CD14-positive monocyte (primary cell): Measurements from ENCODE around the gene MAPK8IP1. TPM values are rescaled to one million over a fixed set of nuclear protein-coding genes. Genes with fewer than 3 reads are reported as not detected.

Experiments
- DNase-seq, 3 donors: peaks; one replicate each; pipeline ENCODE4 v3.0.0-alpha.2; 2011 to 2022
- H2AFZ ChIP-seq: 2 replicates; pipeline ENCODE4 v1.6.0; 2012; ENCODE audit warnings: mild to moderate bottlenecking, low read depth, low read length, inconsistent platforms; ENCODE audit not compliant: insufficient read depth, poor library complexity, severe bottlenecking
- H3K27ac ChIP-seq, 2 donors: 1 replicate in 1 of 2; 2 replicates in 1 of 2; pipeline ENCODE4 v1.5.1; 2012 to 2013; ENCODE audit warnings: low read length in 2 of 2, control low read depth in 1 of 2, inconsistent platforms in 1 of 2, low read depth in 1 of 2, mild to moderate bottlenecking in 1 of 2
- H3K27me3 ChIP-seq, 2 donors: one replicate each; pipeline versions ENCODE4 v1.6.0 to v1.6.1; 2011 to 2013; ENCODE audit warnings: low read length in 2 of 2; ENCODE audit not compliant: control insufficient read depth in 2 of 2, insufficient read depth in 2 of 2
- H3K36me3 ChIP-seq, 2 donors: replicated peaks in 1 of 2; 1 replicate in 1 of 2; 2 replicates in 1 of 2; pipeline versions ENCODE4 v1.5.1 to v1.6.1; 2012 to 2013; ENCODE audit warnings: low read length in 2 of 2, control low read depth in 1 of 2, inconsistent platforms in 1 of 2, mild to moderate bottlenecking in 1 of 2; ENCODE audit not compliant: insufficient read depth in 2 of 2, control insufficient read depth in 1 of 2
- H3K4me1 ChIP-seq, 2 donors: 1 replicate in 1 of 2; 2 replicates in 1 of 2; pipeline versions ENCODE4 v1.5.1 to v1.6.1; 2012 to 2013; ENCODE audit warnings: low read length in 2 of 2, control low read depth in 1 of 2, inconsistent platforms in 1 of 2, mild to moderate bottlenecking in 1 of 2, moderate library complexity in 1 of 2; ENCODE audit not compliant: insufficient read depth in 2 of 2, control insufficient read depth in 1 of 2
- H3K4me2 ChIP-seq: replicated peaks from 2 replicates; pipeline ENCODE3; 2012; ENCODE audit warnings: low read length, moderate library complexity, mild to moderate bottlenecking; ENCODE audit not compliant: poor library complexity, severe bottlenecking; ENCODE audit errors: extremely low read depth
- H3K4me3 ChIP-seq, 3 experiments: fragments of 200-600 bp in 1 of 3; sonication (generic) in 1 of 3; replicated peaks in 1 of 3; 1 replicate in 2 of 3; 2 replicates in 1 of 3; pipeline ENCODE4 v1.5.1; 2011 to 2013; ENCODE audit warnings: low read length in 3 of 3, mild to moderate bottlenecking in 3 of 3, control low read depth in 2 of 3, low read depth in 2 of 3, inconsistent platforms in 1 of 3, moderate library complexity in 1 of 3
- H3K79me2 ChIP-seq: 2 replicates; pipeline ENCODE4 v1.6.0; 2012; ENCODE audit warnings: mild to moderate bottlenecking, control low read depth, inconsistent platforms, low read length, moderate library complexity; ENCODE audit not compliant: insufficient read depth
- H3K9ac ChIP-seq: 2 replicates; pipeline ENCODE4 v1.6.0; 2017; ENCODE audit warnings: low read length, mild to moderate bottlenecking; ENCODE audit not compliant: insufficient read depth, poor library complexity, severe bottlenecking
- H3K9me3 ChIP-seq, 2 donors: replicated peaks in 1 of 2; 1 replicate in 1 of 2; 2 replicates in 1 of 2; pipeline versions ENCODE4 v1.5.1 to v1.6.1; 2012 to 2013; ENCODE audit warnings: low read length in 2 of 2, control low read depth in 1 of 2; ENCODE audit not compliant: control insufficient read depth in 1 of 2, insufficient read depth in 1 of 2
- H4K20me1 ChIP-seq: 2 replicates; pipeline ENCODE4 v1.6.0; 2012; ENCODE audit warnings: mild to moderate bottlenecking, low read length, control low read depth, moderate library complexity; ENCODE audit not compliant: insufficient read depth
- H3K27ac Mint-ChIP-seq, 7 donors: one replicate each; pipeline ENCODE4 v1.8.0; 2020; ENCODE audit warnings: mild to moderate bottlenecking in 7 of 7, mixed read lengths in 7 of 7, moderate library complexity in 6 of 7, inconsistent platforms in 2 of 7
- H3K27me3 Mint-ChIP-seq, 3 donors: one replicate each; pipeline ENCODE4 v1.8.0; 2021 to 2022; ENCODE audit warnings: low read depth in 3 of 3, mild to moderate bottlenecking in 3 of 3, mixed read lengths in 3 of 3, moderate library complexity in 3 of 3, inconsistent platforms in 1 of 3
- H3K36me3 Mint-ChIP-seq, 2 donors: one replicate each; pipeline ENCODE4 v1.8.0; 2020; ENCODE audit warnings: mixed read lengths in 2 of 2, inconsistent platforms in 1 of 2, mild to moderate bottlenecking in 1 of 2
- H3K4me1 Mint-ChIP-seq: one replicate; pipeline ENCODE4 v1.8.0; 2020; ENCODE audit warnings: mild to moderate bottlenecking, mixed read lengths
- H3K4me3 Mint-ChIP-seq, 2 donors: one replicate each; pipeline ENCODE4 v1.8.0; 2020; ENCODE audit warnings: mild to moderate bottlenecking in 2 of 2, mixed read lengths in 2 of 2, moderate library complexity in 1 of 2
- H3K9me3 Mint-ChIP-seq, 7 donors: one replicate each; pipeline ENCODE4 v1.8.0; 2020 to 2022; ENCODE audit warnings: mixed read lengths in 7 of 7, mild to moderate bottlenecking in 6 of 7, moderate library complexity in 6 of 7, inconsistent platforms in 2 of 7
- CTCF ChIP-seq: fragments of 200-600 bp; IDR thresholded peaks from one replicate; pipeline ENCODE4 v1.8.0; 2022; ENCODE audit warnings: antibody characterized with exemption, mild to moderate bottlenecking
- whole genome bisulfite sequencing: methylation state at CpG from one replicate; pipeline ENCODE4 v1.1.5; 2013; ENCODE audit warnings: missing lambda C conversion rate; ENCODE audit not compliant: insufficient coverage; 5-methylcytosine and 5-hydroxymethylcytosine counted together
- intact Hi-C, 2 donors: fragments of 100-400 bp; cut with micrococcal nuclease; formaldehyde crosslinking; loops; one replicate each; pipeline versions ENCODE4 v1.15.0 to v1.15.1; 2023
- polyA plus RNA-seq, 3 donors: library from polyadenylated mRNA; depleted of rRNA in 1 of 3; unstranded in 2 of 3; stranded (reverse) in 1 of 3; fragments of 300-500 nt in 2 of 3; fragments of >200 nt in 1 of 3; fragmentation: Illumina TruSeq in 2 of 3; gene quantifications; 1 replicate in 2 of 3; 2 replicates in 1 of 3; pipeline ENCODE4 v1.2.3, GENCODE V29; 2012 to 2021

Gene MAPK8IP1
- polyA plus RNA-seq, 3 donors, result 0.93 TPM; not detected in 2

GRCh38 chr11:45889966-45890365, 4.5 kb downstream of the MAPK8IP1 start:
- Histone ChIP-seq H2AFZ (no peak overlapping the region), H3K9me3 (no peaks in the 10 kb centered on the region), H3K4me2 (no peak overlapping the region), H3K79me2 (no peaks in the 10 kb centered on the region), H3K9ac (no peak overlapping the region), H3K4me1 (peaks cover 5 to 6% of the 10 kb centered on the region in 2 donors), H3K27me3 (peaks cover 14 to 26% of the 10 kb centered on the region in 2 donors), H3K4me3 (no peak overlapping the region), H3K27ac (no peak overlapping the region), H3K36me3 (no peaks in the 10 kb centered on the region), H4K20me1 (peaks cover 12% of the 10 kb centered on the region)
- Mint-ChIP-seq H3K27me3 (peaks cover 18 to 49% (median 30%) of the 10 kb centered on the region in 3 donors), H3K36me3 (no peaks in the 10 kb centered on the region), H3K9me3 (peaks cover 0 to 3% (median 0%) of the 10 kb centered on the region in 7 donors), H3K27ac (no peak overlapping the region), H3K4me3 (no peak overlapping the region), H3K4me1 (peaks cover 3% of the 10 kb centered on the region)
- intact Hi-C loops, result no loop called here
- WGBS, result 90% methylated on average over 7 of the region's 9 CpGs
- no peak for TF ChIP-seq CTCF
- no peak for DNase-seq

- Histone ChIP-seq H3K4me1 (peaks cover 2% of the 10 kb centered on the region in 2 donors), H3K27me3 (peaks cover 10 to 23% of the 10 kb centered on the region in 2 donors), H3K9ac (no peak overlapping the region), H3K79me2 (no peaks in the 10 kb centered on the region), H4K20me1 (peaks cover 6% of the 10 kb centered on the region), H3K4me3 (no peak overlapping the region), H3K9me3 (no peaks in the 10 kb centered on the region), H3K27ac (no peak overlapping the region), H3K4me2 (no peak overlapping the region), H3K36me3 (no peaks in the 10 kb centered on the region), H2AFZ (no peak overlapping the region)
- no peaks in the 10 kb centered on the region for H3K9me3 Mint-ChIP-seq
- no peak for TF ChIP-seq CTCF
- no peaks in the 10 kb centered on the region for H3K36me3 Mint-ChIP-seq
- intact Hi-C loops, result no loop called here
- no peak for DNase-seq
- H3K27me3 Mint-ChIP-seq, result peaks cover 16 to 50% (median 28%) of the 10 kb centered on the region in 3 donors
- 91% methylated on average over 7 of the region's 9 CpGs for WGBS
- no peak overlapping the region for H3K27ac Mint-ChIP-seq
- H3K4me3 Mint-ChIP-seq, result no peak overlapping the region
- no peaks in the 10 kb centered on the region for H3K4me1 Mint-ChIP-seq
Measured at GRCh38 chr11:45890886-45891550, 5.6 kb downstream of the MAPK8IP1 start.
